ENCODE measurements around the gene FBXL17.

FBXL17 gene

DNA sequence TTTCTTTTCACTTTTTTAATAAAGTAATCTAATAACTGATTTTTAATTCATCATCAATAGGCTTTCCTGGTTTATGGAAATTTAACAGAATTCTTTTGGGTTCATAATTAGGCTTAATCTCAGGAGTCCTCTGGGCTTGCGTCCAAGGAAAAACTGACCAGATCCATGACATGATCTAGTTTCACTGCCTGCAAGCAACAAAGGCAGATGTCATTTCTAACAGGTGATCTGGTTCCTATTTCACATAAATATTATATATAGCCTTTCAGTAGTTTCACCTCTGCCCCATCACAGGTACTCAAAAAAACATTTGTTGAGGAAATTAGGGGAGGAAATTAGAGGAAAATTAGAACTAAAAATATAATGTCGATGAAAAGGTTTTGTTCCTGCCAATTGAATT is 126.4 kb downstream of the FBXL17 start:
- no peak for DNase-seq (ENCODE audit: low read depth in 1 of 2, low spot score in 1 of 2)

DNA sequence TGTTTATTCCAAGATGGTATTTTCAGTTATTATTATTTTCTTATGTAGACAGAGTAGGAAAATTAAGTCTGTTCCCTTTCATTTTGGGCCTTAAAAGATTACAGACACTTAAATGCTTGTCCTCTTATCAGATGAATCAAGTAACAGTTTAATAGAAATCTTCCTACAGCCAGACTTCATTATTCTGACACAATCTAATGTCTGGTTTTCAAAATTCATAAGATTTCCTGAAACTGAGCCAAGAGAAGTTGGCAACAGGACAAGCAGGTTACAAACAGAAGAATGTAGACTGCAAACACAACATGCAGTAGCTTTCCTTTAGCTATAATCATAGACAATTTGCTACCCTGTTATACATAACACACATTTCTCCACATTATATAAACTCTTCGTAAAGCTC is 130.5 kb downstream of the FBXL17 start:
- DNase-seq (ENCODE audit: low read depth in 1 of 2, low spot score in 1 of 2): no peak

DNA sequence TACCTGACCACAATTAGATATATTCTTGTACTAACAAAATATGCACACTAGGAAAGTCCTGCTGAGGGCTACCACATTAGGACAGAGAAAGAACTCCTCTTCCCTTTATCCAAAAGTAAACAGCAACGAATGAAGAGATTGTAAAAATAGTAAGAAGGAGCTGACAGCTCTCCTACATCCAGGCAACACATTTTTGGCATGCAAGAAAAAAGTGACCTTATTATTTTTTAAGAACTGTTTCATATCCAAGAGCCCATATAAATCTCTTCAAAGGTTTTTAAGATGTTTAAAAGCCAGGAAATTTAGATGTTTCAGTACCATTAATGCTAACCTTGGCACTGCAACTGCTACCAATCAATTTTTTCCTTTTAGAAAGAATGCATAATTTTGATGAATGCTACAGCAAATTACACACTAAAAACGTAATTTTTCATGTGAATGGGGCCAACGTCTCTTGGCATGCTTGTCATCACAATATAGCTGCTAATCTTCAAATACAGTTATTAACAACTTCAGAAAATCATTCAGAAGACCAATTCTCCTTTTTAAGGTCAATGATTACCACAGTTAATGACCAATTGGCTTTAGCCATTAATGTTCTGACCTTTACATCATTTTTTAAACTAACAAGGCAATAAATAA is 132.0 kb downstream of the FBXL17 start:
- no peak for DNase-seq (ENCODE audit: low read depth in 1 of 2, low spot score in 1 of 2)

DNA sequence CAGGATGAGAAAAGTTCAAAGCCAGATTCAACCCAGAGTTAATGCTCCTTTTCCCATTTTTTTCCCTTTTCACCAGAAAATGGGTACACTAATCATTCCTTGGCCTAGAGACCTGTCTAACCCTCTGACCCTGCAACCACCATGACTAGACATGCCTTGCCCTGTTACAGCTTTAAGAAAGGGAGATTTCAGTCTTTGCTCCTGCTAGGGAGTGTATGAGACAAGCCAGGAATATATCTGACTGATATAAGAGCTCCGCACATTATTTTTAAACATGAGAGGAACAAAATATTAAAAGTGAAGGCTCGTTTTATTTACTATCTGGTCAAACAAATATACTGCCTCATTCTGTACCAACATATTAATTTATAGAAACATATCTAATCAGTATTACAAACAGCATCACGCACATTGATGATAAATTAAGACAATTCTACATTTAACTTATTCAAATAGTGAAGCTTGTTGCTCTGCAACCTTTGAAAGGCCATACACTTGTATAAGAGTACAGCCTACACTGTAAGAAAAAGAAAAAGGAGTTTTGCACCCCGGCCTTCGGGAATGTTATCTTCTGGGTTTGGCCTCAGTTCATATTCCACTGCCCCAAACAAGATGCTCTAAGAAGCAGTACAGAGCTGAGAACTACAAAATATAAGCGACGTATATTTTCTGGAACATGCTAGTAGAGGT is 132.7 kb downstream of the FBXL17 start:
- no peak for DNase-seq (ENCODE audit: low read depth in 1 of 2, low spot score in 1 of 2)

DNA sequence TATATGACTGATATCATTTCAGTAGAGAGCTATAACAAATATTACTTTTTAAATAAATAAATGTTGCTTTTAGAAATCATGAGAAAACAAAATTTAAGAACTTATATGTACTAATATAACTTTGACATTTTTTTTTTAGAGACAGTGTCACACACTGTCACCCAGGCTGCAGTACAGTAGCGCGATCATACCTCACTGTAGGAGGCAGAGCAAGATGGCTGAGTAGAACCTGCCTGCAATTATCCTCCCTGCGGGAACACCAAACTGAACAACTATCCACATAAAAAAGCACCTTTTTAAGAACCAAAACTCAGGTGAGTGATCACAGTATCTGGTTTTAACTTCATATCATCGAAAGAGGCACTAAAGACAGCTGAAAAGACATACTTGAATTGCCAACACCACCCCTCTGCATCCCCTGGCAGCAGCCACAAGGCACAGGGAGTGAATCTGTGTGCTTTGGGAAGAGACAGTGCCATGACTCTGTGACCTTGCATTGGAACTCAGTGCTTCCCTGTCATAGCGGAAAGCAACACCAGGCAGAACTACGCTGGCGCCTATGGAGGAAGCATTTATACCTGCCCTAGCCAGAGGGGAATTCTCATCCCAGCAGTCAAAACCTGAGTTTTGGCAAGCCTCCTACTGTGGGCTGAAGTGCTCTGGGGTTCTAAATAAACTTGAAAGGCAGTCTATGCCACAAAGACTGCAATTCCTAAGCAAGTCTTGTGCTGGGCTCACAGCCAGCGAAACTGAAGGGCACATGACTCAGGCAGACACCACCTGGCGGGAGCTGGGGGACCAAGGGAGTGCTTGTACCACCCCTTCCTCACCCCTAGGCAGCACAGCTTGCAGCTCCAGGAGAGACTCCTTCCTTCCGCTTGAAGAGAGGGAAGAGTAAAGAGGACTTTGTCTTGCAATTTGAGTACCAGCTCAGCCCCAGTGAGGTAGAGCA is 142.7 kb downstream of the FBXL17 start:
- DNase-seq (ENCODE audit: low read depth in 1 of 2, low spot score in 1 of 2): no peak

DNA sequence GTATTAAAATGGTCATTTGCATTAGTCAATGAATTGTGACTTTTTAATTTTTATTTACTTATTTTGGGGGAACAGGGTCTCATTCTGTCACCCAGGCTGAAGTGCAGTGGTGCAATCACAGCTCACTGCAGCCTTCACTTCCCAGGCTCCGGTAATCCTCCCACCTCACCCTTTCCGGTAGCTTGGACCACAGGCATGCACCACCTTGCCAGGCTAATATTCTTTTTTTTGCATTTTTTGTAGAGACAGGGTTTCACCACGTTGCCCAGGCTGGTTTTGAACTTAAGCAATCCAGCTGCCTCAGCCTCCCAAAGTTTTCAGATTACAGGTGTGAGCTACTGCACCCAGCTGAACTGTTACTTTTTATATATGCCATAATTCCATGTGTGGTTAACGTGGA is 143.4 kb downstream of the FBXL17 start:
- DNase-seq (ENCODE audit: low read depth in 1 of 2, low spot score in 1 of 2): no peak

DNA sequence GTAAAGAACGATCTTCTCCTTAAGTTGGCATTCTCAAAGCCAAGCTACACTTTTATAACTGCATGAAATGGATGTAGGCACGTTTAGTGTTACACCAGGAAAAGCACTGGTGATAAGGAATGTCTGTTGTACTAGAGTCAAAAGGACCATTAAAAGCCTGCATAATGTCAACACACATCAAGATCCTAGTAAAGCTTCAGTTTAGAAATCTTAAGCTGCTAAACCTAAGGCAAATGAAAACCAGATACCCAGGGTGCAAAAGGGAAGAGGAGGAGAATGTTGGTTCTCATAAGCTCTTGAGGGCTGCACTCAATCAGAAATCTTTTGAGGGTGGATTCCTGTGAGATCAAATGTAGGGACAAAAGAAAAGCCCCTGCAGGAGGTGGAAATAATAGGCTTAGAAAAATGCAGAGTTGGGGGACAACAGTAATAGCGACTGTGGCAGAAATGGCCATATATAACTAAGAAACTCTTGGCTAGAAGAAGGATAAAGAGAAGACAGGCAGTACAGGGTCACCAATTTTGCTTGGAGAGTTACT is 148.2 kb downstream of the FBXL17 start:
- DNase-seq (ENCODE audit: low read depth in 1 of 2, low spot score in 1 of 2): no peak

DNA sequence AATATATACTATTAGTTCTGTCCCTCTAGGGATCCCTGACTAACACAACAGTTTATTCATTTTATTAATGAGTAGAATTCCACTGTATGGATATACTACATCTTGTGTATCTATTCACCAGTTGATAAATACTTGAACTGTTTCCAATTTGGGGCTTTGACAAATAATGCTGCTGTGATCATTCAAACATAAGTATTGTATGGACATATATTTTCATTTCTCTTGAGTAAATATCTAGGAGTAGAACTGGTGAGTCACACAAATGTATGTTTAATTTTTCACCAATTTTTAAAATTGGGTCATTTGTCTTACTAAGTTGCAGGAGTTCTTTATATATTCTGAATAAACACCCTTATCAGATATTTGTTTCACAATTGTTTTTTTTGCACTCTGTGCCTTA is 149.1 kb downstream of the FBXL17 start:
- DNase-seq (ENCODE audit: low read depth in 1 of 2, low spot score in 1 of 2): no peak

DNA sequence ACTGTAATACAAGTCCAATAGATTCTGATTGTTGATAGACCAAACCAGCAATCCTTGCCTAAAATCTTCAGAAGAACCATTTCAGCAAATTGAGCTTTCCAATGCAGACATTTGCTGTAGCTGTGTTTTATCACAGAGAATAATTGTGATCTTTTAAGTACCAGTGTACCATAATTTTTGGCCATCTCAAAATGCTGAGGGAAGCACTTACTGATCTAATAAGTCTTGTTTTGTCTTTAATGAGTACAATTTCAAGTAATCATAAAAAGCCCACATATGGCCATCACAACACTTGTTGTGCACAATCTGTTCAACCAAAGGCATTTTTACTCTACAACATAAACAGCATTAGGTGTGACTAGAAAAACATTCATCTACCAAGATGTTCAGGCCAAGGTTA is 159.9 kb downstream of the FBXL17 start:
- DNase-seq (ENCODE audit: low read depth in 1 of 2, low spot score in 1 of 2): no peak

DNA sequence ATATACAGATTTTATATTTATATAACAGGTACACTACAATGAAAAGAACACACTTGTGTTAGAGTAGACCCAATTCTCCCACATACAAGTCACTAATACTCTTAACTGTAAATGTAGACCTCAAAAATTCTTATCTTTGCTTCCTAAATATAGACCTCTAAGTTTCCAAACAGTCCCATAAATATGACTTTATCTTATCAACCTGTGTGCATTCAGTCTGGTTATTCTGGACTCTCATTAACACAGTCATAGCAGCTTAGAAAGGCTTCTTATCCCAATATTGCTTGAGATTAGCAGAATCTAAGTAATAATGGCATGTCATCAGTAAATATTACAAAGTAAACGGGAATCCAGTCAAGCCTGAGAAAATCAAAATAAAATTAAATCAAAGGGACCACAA is 161.1 kb downstream of the FBXL17 start:
- DNase-seq (ENCODE audit: low read depth in 1 of 2, low spot score in 1 of 2): no peak

DNA sequence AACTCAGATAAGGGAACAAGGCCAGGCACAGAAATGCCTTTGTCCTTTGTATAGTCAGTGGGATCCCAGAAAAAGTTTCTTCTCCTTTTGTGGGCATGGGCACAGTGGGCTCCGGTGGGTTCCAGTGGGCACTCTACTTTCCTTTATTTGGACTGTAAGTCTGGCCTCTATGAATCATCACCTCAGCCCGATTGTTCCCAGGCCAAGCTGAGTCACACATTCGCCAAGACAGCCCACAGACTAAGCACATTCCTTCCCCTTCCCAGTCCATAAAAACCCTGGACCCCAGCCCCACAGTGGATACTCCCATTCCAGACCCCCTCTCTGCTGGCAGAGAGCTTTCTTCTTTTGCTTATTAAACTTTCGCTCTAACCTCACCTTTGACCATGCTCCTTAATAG is 165.0 kb downstream of the FBXL17 start:
- no peak for DNase-seq (ENCODE audit: low read depth in 1 of 2, low spot score in 1 of 2)

DNA sequence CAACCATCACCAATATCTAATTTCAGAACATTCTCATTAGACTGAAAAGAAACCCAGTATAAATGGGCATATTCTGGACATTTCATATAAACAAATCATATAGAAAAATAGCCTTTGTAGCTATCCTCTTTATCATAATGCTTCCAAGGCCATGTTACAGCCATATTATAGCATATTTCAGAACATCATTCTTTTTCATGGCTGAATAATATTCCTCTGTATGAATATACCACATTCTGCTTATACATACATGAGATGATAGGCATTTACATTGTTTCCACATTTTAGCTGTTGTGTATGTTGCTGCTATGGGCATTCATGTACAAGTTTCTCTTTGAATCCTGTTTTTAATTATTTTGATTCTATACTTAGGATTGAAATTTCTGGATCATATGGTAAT is 167.0 kb downstream of the FBXL17 start:
- DNase-seq (ENCODE audit: low read depth in 1 of 2, low spot score in 1 of 2): no peak

DNA sequence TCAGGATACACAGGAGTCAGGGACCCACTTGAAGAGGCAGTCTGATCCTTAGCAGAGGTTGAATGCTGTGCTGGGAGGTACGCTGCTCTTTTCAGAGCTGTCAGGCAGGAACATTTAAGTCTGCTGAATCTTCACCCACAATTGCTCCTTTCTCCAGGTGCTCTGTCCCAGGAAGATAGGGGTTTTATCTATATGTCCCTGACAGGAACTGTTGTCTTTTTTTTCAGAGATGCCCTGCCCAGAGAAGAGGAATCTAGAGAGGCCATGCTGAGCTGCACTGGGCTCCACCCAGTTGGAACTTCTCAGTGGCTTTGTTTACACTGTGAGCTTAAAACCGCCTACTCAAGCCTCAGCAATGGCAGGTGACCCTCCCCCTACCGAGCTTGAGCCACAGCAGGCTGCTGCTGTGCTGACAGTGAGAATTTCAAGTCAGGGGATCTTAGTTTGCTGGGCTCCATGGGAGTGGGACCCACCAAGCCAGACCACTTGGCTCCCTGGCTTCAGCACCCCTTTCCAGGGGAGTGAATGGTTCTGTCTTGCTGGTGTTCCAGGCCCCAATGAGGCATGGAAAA is 169.0 kb downstream of the FBXL17 start:
- no peak for DNase-seq (ENCODE audit: low read depth in 1 of 2, low spot score in 1 of 2)

DNA sequence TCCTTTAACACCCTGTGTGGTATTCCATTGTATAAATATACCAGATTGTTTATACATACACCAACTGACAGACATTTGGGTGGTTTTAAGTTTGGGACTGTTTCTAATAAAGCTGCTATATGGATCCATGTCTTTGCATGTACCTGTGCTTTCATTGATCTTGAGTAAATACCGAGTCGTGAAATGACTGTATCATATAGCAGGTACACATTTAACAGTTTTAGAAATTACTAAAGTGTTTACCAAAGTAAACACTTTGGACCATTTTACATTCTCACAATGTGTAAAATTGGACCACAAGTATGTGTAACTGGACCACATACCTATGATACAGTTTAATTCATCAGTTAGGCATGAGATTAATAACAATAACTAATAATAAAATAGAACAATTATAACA is 175.2 kb downstream of the FBXL17 start:
- DNase-seq (ENCODE audit: low read depth in 1 of 2, low spot score in 1 of 2): no peak

DNA sequence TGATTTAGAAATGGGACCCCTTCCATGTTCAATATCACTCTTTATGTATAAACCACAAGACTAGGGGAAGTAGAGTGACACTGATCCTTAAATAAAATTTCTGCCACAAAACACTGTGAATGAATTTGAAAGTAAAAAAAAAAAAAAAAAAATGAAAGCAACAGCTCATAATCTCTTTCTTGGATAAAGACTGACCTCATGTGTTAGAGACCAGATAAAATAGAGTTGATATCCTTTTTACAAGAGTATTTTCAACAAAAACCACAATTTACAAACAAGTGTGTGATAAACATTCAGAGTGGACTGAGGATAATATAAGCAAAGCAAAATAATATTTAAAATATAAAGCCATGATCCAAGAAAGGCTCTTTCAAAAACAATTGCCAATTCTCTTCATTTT is 180.2 kb downstream of the FBXL17 start:
- DNase-seq (ENCODE audit: low read depth in 1 of 2, low spot score in 1 of 2): no peak

DNA sequence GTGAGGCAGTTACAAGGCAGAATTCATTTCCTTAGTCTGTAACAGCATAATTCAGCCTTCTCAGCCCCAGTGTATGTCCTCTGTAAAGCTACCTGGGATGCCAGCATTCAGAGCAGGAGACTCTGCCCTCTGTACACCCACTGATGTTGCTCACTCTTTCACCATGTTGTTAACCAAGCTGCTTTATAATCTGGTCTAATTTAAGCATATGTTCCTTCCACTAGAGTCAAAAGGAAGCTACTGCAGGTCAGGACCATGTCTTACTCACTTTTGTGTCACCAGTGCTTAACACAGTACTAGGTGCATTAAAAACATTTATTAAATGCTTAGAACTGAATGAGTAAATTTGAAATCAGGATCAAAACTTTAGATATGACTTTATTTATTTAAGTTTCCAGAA is 185.6 kb downstream of the FBXL17 start:
- no peak for DNase-seq (ENCODE audit: low read depth in 1 of 2, low spot score in 1 of 2)

DNA sequence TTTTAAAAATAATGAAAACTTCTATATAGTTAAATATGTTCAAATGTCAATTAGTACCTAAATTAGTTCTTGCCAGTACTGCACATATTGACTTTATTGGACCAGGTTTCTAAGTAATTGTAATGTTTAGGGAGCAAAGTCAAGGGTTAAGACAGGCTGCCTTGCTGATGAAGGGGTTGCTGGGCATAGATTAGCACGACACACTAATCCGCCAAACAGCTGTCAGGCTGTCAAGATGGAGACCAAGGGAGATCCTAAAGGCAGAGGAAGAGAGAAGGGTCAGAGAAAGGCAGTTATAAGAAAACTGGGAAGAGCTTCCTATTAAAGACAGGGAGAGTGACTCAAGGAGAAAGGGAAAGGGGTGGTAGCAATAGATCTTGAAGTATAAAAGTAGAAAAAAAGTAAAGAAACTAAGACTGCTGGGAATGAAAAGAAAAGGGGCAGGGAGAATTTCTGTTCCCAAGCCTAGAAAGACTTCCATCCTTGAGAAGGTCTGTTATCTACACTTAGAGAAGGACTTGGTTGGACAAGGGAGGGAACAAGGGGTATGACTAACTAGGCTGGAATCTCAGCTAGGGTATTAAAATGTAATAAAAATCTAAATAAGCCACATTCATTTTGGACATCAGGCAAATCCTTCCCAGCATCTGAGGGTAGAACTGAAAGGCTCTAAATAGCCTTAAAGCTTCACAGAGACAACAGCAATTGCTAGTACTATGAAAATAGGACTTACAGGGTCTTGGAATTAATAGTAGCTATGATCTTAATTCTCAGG is 188.7 kb downstream of the FBXL17 start:
- DNase-seq (ENCODE audit: low read depth in 1 of 2, low spot score in 1 of 2): no peak

DNA sequence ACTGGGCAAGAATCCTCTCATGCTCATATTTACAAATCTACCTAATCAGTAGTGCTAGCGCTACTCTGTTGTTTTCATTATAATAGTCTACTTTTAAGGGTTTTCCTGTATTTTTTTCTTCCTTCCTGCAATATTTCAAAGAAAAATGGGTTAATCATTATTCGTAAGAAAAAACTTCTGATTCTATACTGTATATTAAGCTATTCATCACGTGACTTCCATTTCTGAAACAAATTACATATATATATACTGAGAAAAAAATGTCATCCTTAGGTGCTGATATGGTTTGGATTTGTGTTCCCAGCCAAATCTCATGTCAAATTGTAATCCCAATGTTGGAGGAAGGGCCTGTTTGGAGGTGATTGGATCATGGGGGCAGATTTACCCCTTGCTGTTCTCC is 197.0 kb downstream of the FBXL17 start:
- DNase-seq (ENCODE audit: low read depth in 1 of 2, low spot score in 1 of 2): no peak

DNA sequence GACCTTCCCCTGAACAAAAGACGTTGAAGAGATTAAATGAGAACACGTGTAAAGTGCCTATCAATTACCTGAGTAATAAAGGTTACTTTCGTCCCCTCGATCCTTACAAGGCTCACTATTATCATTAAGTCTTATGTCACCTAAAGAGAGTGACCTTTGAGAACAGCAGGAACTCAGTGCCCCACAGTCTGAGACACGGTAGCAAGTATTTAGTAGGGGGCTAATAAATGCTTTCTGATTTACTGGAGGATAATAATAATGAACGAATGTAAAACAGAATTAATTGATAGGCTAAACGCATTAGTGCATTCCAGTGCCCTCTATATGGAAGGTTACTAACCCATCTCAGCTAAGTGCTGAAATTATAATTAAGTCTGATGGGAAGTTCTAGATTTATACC is 199.9 kb downstream of the FBXL17 start:
- no peak for DNase-seq (ENCODE audit: low read depth in 1 of 2, low spot score in 1 of 2)

DNA sequence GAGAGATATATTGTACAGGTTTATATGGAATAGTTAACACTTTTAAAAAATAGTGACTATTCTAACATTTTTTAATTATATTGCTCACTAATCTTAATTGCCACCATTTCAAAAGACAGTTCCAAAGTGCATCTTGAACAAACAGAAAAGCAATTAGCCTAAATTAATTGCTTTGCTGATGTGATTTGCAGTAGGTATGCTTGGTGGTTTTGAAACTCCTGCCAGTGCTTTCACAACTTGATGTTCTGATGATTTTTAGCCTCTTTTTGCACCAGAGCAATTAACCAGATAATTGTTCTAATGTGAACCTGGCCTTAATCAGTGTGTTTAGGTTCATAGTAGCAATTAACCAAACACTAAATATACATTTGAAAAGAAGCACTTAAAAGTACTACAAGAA is 207.6 kb downstream of the FBXL17 start:
- DNase-seq (ENCODE audit: low read depth in 1 of 2, low spot score in 1 of 2): no peak

DNA sequence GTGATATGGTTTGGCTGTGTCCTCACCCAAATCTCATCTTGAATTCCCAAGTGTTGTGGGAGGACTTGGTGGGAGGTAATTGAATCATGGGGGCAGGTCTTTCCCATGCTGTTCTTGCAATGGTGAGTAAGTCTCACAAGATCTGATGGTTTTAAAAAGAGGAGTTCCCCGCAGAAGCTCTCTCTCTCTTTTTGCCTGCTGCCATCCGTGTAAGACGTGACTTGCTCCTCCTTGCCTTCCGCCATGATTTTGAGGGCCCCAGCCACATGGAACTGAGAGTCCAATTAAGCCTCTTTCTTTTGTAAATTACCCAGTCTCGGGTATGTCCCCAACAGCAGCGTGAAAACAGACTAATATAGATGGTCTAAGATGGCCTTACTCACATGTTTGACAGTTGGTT is 210.1 kb downstream of the FBXL17 start:
- DNase-seq (ENCODE audit: low read depth in 1 of 2, low spot score in 1 of 2): no peak

Data from activated CD4-positive, alpha-beta T cell treated with anti-CD3 and anti-CD28 coated beads, Interleukin-2, amount 50 U/mL, for 24 hours (primary cell).